C1 segment of cervical spinal cord (tissue), 14 donors: ENCODE measurements around the gene BCL2L15.
A peak's percentile ranks its signal among the peaks of the same experiment; 100 is the strongest.

ENCODE experiments used
- DNase-seq, 14 donors: peaks; one replicate each; lab custom pipeline; 2025; lab: John Stamatoyannopoulos, UW

The BCL2L15 gene

GRCh38 chr1:113912594-113913311 lies 25.4 kb upstream of the BCL2L15 start:
- peak in 5 of 14 donors; percentile 17 to 94 (median 33) for DNase-seq

GRCh38 chr1:113905435-113905861 lies 18.1 kb upstream of the BCL2L15 start:
- DNase-seq = peak in 2 of 14 donors; percentile 48 to 57

- DNase-seq = peak; percentile 86 to 100 (median 98)
Observed at GRCh38 chr1:113904674-113905434, 17.5 kb upstream of the BCL2L15 start, which contains the start of the genes AP4B1 and DCLRE1B. TSS of gene AP4B1 (minus strand) at chr1:113904799. CDS start at chr1:113904717, 82 bp downstream. TSS of gene DCLRE1B (plus strand) at chr1:113905326. CDS start at chr1:113905587, 261 bp downstream.

GRCh38 chr1:113904293-113904673 lies 16.9 kb upstream of the BCL2L15 start:
- peak in 3 of 14 donors; percentile 32 to 46 (median 39) for DNase-seq

- peak in 1 of 14 donors; percentile 51 for DNase-seq
Observed at GRCh38 chr1:113903501-113904292, 16.3 kb upstream of the BCL2L15 start.

- no peak for DNase-seq
Observed at GRCh38 chr1:113901191-113901590, 13.8 kb upstream of the BCL2L15 start.

- no peak for DNase-seq
Observed at GRCh38 chr1:113899111-113899510, 11.7 kb upstream of the BCL2L15 start.

- DNase-seq = no peak
Observed at GRCh38 chr1:113898241-113898814, 10.9 kb upstream of the BCL2L15 start.

GRCh38 chr1:113895961-113896360 lies 8.6 kb upstream of the BCL2L15 start:
- DNase-seq = no peak

GRCh38 chr1:113895098-113895497 lies 7.7 kb upstream of the BCL2L15 start:
- peak in 1 of 14 donors; percentile 32 for DNase-seq

GRCh38 chr1:113893267-113893666 lies 5.9 kb upstream of the BCL2L15 start:
- DNase-seq = no peak

GRCh38 chr1:113891631-113892220 lies 4.3 kb upstream of the BCL2L15 start:
- no peak for DNase-seq

- no peak for DNase-seq
Observed at GRCh38 chr1:113890816-113891215, 3.4 kb upstream of the BCL2L15 start.

GRCh38 chr1:113886417-113887401 lies 672 bp downstream of the BCL2L15 start:
- DNase-seq = no peak

GRCh38 chr1:113881661-113882060 lies 5.7 kb downstream of the BCL2L15 start:
- DNase-seq = peak in 1 of 14 donors; percentile 85

GRCh38 chr1:113879739-113880038 lies 7.7 kb downstream of the BCL2L15 start:
- no peak for DNase-seq

- DNase-seq = no peak
Observed at GRCh38 chr1:113876176-113876575, 11.2 kb downstream of the BCL2L15 start.

GRCh38 chr1:113875714-113876113 lies 11.7 kb downstream of the BCL2L15 start:
- DNase-seq = peak in 1 of 14 donors; percentile 93

- peak in 1 of 14 donors; percentile 6 for DNase-seq
Observed at GRCh38 chr1:113874012-113874879, 13.1 kb downstream of the BCL2L15 start.
